ENCODE results near the gene MRRF.
"Not testable (repeated sequence)": the region's sequence is repeated elsewhere in the genome, so short reads cannot be mapped to it uniquely, and the experiment has no call there.

MRRF gene

DNA sequence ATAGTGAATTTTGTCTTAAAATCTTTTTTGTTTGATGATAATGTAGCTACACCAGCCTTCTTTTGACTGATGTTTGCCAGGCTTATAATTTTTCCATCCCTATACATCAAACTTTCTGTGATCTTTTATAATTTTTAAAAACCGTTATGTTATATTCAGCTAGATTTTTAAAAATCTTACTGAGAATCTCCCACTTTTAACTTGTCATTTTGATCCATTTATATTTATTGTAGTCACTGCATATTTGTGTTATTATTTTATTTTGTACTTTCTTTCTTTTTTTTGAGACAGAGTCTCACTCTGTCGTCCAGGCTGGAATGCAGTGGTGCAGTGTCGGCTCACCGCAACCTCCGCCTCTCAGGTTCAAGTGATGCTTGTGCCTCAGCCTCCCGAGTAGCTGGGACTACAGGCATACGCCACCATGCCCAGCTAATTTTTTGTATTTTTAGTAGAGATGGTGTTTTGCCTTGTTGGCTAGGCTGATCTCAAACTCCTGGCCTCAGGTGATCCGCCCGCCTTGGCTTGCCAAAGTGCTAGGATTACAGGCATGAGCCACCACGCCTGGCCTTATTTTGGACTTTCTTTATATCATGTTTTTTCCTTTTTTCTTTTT, 12.7 kb downstream of the MRRF start:
- DNase-seq: no peak

DNA sequence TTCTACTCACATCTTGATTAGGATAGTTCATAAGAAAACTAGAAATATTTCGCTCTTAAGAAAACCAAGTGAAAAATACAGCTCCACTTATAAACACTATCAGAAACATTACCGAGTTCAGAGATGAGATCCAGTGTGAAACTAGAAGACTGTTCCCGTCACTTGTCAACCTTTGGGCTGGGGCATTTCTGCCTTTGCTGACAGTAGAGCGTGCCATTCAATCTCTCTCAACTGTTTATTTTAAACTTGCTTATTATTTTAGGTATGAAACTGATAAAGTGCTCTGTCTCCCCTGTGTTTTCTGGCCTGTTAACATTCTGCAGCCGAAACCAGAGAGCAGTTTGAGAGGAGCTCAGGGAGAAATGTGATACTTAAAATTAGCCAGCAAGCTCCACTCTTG, 16.7 kb downstream of the MRRF start:
- no peak for DNase-seq

DNA sequence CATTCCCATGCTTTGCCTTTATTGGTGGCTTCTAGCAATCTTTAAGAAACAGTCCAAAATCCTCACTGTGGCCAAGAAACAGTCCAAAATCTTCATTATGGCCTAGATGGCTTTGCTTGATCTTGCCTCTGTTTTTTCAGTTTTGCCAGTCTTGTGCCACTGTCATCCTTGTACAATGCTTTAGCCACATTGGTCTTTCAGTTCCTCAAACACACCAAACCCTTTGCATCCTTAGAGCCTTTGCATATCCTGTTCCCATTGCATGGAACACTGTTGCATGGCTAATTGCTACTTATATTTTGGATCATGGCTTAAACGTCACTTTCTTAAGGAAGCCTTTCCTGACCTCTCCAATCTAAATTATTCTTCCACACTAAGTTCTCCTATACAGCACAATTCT, 22.1 kb downstream of the MRRF start:
- DNase-seq: no peak

DNA sequence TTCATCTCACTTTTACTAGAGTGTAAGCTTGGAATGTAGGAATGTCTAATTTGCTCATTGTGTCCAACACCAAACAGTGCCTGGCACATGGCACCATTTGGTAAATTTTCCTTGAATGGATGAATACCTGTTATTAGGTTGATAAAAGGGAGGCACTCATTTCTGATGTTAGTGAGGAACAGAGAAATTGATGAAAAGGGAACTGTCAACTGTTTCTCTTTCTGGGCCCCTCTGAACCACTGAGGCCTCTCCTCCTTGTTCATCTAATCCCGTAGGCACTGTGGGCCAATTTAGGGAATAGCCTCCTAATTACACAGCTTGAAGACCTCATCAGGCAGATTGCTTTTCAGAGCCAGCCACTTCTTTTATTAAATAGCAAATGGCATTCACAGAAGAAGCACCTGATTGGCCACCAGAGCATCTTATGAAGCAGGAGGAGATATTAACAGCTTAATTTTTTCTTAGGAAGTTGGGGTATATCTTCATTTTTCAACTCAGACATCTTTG, 22.6 kb downstream of the MRRF start:
- no peak for DNase-seq

DNA sequence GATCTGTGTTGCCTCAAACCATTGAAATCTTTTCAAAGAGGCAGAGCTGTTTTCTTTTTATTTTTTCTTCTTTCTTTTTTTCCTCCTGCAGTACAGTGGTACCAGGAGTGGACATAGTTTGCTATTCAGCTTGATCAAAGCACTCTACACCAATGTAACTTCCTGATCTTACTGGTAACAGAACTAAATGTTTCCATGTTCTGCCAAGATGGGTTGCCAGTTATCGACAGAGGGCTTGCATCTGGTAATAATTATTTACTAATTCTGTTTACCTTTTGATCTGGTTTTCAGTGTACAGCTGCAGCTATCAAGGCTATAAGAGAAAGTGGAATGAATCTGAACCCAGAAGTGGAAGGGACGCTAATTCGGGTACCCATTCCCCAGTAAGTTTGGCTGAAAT, 26.8 kb downstream of the MRRF start:
- no peak for DNase-seq

DNA sequence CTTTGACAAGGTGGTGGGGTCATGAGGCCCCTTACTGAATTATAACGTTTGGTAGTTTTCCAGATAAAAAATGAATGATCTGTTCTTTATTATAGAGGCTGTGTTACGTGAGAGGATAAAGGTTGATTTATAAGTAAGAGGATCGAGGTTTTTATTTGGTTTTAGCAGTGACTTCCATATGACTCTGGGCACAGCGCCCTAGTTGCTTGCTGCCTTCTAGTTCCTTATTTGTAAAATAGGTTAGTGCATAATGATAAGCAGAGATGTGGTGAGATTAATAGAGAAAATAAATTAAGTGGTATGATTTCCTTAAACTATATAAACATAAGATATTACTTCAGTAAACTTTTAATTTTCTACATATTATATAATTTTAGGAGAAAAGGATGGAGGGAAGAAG, 29.8 kb downstream of the MRRF start:
- DNase-seq: no peak

DNA sequence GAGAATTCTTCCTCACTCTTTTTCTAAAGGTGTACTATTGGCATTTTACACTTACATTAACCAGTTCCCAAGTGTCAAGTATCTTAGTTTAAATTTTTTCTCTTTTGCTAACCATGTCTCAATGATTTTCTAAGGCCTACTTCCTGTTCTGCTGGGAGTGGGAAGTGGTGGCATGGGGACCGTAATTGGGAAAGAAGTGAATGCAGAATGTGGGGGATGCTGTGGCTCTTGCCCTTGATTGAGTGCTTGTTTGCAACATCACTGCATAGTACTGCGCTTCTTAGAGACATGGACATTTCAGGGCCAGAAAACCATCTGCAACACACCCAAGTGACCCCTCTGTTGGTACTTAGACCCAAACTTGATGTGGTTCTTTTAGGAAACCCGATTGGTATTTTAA, 32.8 kb downstream of the MRRF start:
- DNase-seq: no peak

DNA sequence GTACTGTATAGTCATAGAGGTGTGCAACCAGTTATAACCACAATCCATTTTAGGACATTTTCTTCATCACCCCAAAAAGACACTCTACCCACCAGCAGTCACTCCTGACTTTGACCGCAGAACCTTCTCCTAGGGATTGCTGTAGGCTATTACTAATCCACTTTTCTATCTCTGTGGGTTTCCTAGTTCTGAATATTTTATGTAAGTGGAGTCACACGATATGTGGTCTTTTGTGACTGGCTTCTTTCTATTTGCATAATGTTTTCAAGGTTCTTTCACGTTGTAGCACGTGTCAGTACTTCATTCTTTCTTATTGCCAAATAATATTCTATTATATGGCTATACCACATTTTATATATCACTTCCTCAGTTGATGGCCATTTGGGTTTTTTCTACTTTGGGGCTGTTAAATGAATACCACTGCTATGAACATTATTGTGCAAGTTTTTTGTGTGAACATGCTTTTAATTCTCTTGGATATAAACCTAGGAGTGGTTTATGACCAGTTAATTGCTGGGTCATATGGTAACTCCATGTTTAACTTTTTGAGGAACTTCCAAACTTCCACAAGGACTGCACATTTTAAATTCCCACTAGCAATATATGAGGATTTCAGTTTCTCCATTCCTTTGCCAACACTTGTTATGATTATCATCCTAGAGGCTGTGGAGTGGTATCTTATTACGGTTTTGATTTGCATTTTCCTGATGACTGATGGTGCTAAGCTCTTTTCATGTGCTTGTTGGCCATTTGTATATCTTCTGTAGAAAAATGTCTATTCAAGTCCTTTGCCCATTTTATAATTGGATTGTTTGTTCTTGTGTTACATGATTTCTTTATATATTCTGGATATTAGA, 37.8 kb downstream of the MRRF start:
- DNase-seq: no peak

DNA sequence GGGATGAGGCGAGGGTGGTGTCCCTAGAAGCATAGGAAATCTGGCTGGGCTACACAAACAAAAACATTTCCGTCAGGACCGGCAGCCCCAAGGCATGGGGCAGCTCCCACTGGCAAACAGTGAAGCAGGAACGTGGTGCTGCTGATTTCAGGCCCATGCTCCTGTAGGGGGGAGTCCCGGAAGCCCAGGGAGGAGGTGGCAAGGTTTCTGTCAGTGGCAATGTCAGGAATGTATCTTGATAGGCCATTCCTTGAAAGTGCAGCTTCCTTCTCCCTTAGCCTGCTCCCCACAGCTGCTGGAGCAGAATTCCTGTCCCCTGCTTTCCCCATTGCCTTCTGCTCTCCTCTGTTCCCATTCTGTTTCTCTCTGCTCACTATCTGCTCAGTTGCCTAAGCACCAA, 42.4 kb downstream of the MRRF start:
- no peak for DNase-seq

DNA sequence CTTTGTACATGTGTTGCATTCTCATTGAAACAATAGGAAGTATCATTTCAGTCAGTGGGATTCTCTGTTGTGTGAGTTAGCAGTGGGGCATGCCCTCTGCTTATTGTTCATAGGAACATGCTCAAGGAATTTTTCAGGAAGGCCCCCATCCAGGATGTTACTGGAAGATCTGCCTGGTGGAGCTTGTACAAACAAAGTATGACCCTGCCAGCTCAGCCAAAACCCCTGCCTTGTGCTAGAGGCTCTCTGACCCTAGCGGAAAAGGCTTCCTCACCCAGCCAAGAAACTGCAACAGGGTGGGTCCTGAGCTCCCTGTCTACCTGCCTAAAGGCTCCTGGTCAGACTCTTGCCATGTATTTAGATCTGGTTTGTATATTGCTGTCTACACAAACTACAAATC, 43.2 kb downstream of the MRRF start:
- no peak for DNase-seq

DNA sequence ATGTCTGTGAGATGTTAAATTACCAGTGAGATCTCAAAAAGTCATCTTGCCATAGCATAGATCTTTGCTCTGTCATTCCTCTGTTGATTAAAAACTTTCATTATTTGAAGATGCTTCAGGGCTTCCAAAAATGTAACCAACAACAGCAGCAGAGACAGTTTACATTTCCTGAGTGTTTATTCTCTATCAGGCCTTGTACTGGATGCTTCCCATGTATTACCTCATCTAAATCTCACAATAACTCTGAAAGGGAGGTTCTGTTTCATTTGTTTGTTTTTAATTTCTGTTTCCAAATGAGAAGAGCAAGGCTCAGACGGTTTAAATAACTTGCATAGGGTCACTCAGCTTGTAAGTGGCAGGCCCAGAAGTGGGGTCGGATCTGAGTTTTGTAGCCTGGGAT, 45.2 kb downstream of the MRRF start:
- DNase-seq: no peak

DNA sequence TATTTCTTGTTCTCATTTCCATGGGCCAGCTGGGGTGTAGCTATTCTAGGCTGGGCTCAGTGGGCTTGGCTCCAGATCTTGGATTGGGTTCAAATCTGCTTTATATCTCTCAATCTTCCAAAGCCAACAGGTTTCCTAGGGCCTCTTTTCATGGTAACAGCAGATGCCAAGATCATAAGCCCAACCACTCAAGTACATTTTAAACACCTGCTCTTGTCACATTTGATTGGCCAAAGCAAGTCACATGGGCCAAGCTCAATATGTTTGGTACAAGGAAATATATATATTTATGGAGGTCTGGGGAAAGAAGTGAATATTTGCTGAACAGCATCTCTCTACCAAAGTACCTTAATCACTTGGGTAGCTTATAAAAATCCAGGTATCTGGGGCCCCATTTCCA, 49.5 kb downstream of the MRRF start:
- DNase-seq: no peak

DNA sequence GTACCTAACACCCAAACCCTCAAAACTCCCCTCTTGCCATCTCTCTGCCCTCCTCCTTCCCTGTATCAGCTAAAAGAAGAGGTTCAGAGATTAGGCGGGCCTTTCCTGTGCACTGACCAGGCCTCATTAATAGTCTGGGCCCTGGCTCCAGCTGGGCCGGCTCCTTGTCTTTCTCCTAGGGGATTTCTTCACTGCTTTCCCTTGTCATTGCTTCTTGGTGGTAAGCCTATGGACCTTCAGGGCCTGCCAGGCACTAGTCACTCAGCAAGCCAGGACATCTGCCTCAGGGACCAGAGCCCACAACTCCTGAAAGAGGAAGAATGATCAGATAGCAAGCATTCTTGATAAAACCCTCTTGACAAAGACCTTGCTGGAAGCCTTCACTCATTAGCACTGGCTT, 50.9 kb downstream of the MRRF start:
- no peak for DNase-seq

DNA sequence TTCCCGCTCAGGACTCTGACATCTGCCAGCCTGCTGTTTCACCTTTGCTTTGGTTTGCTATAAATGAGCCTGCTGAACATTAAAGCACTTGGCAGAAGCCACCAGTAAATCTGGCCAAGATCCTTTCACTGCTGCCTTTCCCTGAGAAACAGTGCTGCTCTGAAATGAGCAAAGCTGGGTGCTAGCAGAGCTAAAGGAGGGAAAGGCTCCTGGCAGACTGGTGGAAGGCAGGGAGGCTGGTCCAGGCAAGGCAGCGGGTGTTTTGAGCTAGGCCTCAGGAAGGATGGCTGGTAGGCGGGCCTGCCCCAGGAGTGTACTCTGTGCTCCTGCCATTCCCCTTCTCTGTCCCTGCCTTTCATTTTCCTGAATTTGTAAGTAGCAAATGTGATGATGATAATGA, 53.6 kb downstream of the MRRF start:
- DNase-seq: no peak

DNA sequence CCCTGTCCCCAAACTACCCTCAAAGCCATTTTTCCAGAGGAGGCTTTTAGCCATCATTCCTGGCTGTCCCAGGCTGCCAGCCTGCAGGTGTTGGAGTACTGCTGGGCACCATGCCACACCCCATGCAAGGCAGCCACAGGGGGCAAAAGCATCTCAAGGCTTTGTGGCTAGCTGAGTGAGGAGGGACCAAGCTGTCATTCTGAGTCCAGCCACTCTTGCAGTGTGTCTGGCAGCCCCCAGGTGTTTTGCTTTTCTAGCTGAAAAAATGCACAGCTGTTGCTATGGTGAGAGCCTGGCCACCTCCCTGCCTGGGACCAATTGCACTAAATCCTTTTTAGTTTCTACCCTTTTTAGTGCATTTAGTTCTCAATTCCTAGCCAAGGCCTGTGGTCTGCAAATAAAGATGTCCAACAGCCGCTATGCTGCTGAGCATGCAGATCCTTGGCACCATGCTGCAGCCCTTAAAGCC, 55.8 kb downstream of the MRRF start:
- DNase-seq: no peak

DNA sequence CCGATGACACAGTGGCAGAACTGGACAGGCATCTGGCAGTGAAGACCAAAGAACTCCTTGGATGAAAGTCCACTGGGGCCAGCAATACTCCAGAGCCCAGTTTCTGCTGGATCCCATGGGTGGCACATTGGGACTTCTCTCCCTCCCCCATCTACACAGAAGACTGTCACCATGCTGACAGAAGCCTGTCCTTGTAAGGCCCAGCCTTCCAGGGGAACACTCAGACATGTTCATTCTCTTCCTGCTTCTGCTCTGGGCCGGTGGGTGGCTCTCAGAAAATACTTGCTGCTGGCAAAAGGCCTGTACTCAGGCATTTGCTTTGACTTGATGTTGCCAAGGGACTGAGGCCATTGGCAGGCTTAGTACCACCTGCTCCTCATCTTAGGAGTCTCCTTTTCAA, 57.9 kb downstream of the MRRF start:
- no peak for DNase-seq

DNA sequence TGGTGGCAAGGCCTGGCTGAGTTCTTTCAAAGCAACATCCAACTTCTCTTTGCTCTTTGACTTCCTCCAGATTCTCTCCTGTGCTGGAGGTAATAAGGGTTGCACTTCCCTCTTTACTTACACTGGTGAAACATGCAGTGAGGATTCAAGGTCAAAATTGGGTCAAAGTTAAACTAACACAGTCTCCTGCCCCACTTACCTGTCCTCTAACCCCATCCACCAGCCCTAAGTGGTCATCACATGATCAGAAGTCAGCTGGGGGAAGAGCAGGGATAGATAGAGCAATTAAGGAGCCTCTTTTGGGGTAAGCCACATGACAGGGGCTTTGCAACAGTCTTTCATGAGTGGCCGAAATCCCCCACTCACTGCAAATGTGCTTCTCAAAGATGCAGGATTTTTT, 60.0 kb downstream of the MRRF start:
- not testable (repeated sequence) for DNase-seq

DNA sequence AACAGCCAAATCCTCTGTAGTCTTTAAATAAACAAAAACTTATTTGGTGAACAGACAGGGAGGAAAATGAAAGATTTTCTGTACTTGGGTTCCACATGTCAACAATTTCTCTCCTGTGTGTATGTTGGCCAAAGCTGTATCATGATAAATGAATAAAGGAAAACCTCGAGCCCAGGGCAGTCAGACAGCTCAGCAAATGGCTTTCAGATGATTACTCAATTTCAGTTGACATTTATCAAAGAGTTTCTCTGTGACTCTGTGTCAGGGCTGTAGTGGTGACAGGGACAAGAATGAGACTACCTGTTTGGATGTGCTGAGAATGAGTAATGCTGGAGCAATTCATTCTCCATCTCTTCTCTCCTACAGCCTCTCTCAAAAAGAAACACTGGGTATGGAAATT, 60.4 kb downstream of the MRRF start:
- no peak for DNase-seq

DNA sequence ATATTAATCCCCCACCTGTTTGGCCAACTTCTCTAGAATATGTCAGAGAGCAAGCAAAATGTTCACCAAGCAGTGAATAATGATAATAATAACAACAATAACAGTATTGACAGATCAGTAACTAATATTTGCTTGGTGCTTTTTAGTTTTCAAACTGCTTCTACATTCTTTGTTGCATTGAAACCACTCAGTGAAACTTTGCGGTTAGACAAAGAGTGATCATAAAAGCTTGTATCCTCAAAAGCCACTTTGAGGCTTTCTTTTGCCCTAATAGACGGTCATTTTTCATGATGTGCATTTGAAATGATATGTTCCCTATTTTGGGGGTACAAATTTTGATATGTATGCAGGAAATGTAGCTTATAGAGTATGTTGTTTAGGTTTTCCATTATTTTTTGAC, 62.5 kb downstream of the MRRF start:
- DNase-seq: no peak

DNA sequence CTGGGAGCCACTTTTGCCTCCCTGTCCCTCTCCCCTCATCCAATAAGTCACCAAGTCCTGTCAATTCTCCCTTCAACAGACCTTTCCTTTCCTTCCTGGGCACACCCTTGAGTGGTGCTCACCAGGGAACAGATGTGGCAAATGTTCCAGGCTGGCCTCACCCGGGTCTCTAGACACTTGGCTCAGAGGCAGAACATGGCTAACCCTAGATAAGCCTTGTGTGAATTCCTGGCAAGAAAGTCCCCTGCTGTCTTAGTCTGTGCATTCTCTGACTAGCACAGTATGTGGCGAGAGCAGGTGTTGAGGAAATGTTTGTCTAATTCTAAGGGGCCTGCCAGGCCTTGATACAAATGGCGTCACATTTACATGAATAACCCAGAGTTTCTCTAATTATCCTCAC, 64.9 kb downstream of the MRRF start:
- DNase-seq: no peak

DNA sequence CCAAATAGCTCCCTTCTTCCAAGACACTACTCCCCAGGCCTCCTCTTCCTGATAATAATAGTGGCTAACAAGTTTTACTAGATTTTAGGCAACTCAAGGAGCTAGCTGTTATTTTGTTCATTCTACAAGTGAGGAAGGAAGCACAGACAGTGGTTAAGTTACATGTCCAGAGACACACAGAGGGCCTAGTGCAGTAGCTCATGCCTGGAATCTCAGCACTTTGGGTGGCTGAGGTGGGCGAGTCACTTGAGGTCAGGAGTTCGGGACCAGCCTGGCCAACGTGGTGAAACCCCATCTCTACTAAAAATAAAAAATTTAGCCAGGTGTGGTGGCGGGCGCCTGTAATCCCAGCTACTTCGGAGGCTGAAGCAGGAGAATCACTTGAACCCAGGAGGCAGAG, 65.8 kb downstream of the MRRF start:
- DNase-seq: not testable (repeated sequence)

DNA sequence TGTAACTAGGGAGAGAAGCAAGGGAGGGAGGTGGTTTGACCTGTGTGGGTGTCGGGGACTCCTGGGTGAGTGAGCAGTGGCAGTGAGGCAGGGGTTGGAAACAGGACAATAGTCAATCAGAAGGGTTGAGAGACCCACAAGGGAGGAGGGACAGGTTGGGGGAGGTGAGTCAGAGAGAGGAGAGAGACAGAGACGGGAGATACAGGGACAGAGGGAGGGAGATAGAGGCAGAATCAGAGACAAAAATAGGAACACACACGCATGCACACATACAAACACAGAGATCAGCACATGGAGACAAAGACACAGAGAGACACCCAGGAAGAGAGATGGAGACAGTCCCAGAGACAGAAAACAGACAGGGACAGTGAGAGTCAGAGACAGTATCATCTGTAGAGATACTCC, 66.8 kb downstream of the MRRF start:
- no peak for DNase-seq

DNA sequence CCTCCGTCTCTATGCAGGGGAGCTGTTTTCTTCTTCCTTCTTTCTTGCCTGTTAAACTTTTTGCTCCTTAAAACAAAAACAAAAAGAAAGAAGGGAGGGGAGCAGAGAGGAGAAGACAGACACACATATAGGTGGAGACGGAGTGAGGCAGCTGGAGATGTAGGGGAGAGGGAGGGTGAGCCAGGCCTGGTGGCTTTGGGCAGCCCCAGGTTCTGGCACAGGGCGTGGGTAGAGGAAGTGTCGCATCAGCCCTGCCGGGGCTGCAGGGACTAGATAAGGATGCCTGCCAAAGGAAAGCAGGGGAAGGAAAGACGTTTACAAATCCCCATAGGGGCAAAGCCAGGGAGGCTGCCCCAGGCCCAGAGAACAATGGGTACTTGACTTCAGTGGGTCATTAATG, 67.4 kb downstream of the MRRF start:
- DNase-seq: no peak

DNA sequence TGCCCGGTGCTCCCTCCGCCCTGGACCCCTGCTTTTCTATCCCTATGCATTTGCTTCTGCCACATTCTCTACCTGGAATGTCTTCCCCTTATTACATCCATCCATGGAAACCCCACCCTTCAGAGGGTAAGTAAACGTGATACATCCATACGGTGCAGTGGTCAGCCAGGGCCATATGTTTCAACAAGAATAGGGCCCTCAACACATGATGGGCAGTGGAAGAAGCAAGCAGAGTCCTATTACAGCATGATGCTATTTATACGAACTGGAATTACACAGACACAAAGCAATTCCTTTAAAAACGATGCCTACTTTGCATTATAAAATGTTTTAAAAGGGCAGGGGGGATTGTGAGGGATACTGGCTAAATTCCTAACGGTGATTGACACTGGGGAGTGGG, 68.0 kb downstream of the MRRF start:
- DNase-seq: no peak
